Effector memory CD4-positive, alpha-beta T cell (primary cell): Measurements from ENCODE around the gene PYROXD2.

Experiments
- DNase-seq, 3 donors: peaks; one replicate each; pipeline ENCODE4 v3.0.0-alpha.2; 2020
- H3K27ac ChIP-seq: 2 replicates; pipeline ENCODE4 v1.7.0; 2013; ENCODE audit warnings: mild to moderate bottlenecking, low read length, moderate library complexity; ENCODE audit not compliant: insufficient read depth, poor library complexity, severe bottlenecking
- H3K27me3 ChIP-seq: replicated peaks from 2 replicates; pipeline ENCODE4 v1.7.0; 2013; ENCODE audit warnings: mild to moderate bottlenecking, low read length; ENCODE audit not compliant: insufficient read depth, control insufficient read depth, poor library complexity, severe bottlenecking
- H3K36me3 ChIP-seq: 2 replicates; pipeline ENCODE4 v1.7.0; 2013; ENCODE audit warnings: mild to moderate bottlenecking, low read length, moderate library complexity; ENCODE audit not compliant: control insufficient read depth, insufficient read depth
- H3K4me1 ChIP-seq: 2 replicates; pipeline ENCODE4 v1.7.0; 2013; ENCODE audit warnings: low read length, mild to moderate bottlenecking; ENCODE audit not compliant: control insufficient read depth, insufficient read depth, poor library complexity, severe bottlenecking
- H3K4me3 ChIP-seq: 2 replicates; pipeline ENCODE4 v1.7.0; 2013; ENCODE audit warnings: low read length, low read depth, mild to moderate bottlenecking; ENCODE audit not compliant: insufficient read depth, poor library complexity, severe bottlenecking
- H3K9me3 ChIP-seq: 2 replicates; pipeline ENCODE4 v1.7.0; 2013; ENCODE audit warnings: mild to moderate bottlenecking, low read length, moderate library complexity; ENCODE audit not compliant: control insufficient read depth

PYROXD2 gene

GRCh38 chr10:98456043-98456570, 41.1 kb upstream of the PYROXD2 start:
- Histone ChIP-seq H3K27me3 (no peaks in the 10 kb centered on the region), H3K4me1 (no peaks in the 10 kb centered on the region)

GRCh38 chr10:98453729-98454128, 38.7 kb upstream of the PYROXD2 start:
- Histone ChIP-seq H3K4me3 (no peak overlapping the region), H3K27me3 (no peaks in the 10 kb centered on the region), H3K27ac (no peak overlapping the region), H3K4me1 (no peaks in the 10 kb centered on the region), H3K36me3 (no peaks in the 10 kb centered on the region), H3K9me3 (no peaks in the 10 kb centered on the region)
- DNase-seq: no peak

More at GRCh38 chr10:98456043-98456570, 41.1 kb upstream of the PYROXD2 start:
- DNase-seq: no peak
- no peak overlapping the region for H3K27ac ChIP-seq
- H3K9me3 ChIP-seq: no peaks in the 10 kb centered on the region
- no peaks in the 10 kb centered on the region for H3K36me3 ChIP-seq
- H3K4me3 ChIP-seq: no peak overlapping the region

GRCh38 chr10:98450618-98451017, 35.6 kb upstream of the PYROXD2 start:
- no peaks in the 10 kb centered on the region for H3K36me3 ChIP-seq
- H3K9me3 ChIP-seq: no peaks in the 10 kb centered on the region
- no peak for DNase-seq
- no peaks in the 10 kb centered on the region for H3K27me3 ChIP-seq
- H3K4me1 ChIP-seq: peaks cover under 1% of the 10 kb centered on the region
- H3K4me3 ChIP-seq: no peak overlapping the region
- H3K27ac ChIP-seq: no peak overlapping the region

- Histone ChIP-seq H3K4me1 (peaks cover 5% of the 10 kb centered on the region), H3K4me3 (no peak overlapping the region), H3K27me3 (no peaks in the 10 kb centered on the region)
Observed at GRCh38 chr10:98449287-98449686, 34.3 kb upstream of the PYROXD2 start.

GRCh38 chr10:98446661-98447221, 31.8 kb upstream of the PYROXD2 start, which contains the start of gene HPS1:
TSS of gene HPS1 (minus strand) at chr10:98446935. CDS start at chr10:98443240, 3,695 bp downstream.
- Histone ChIP-seq H3K27me3 (no peaks in the 10 kb centered on the region), H3K27ac (peak within 1 kb of the TSS; percentile 77), H3K4me3 (peak within 1 kb of the TSS; percentile 93), H3K36me3 (peaks cover 25% of the 10 kb centered on the region), H3K9me3 (no peaks in the 10 kb centered on the region), H3K4me1 (peaks cover 5% of the 10 kb centered on the region)
- peak; percentile 50 to 64 (median 51) for DNase-seq

More at GRCh38 chr10:98449287-98449686, 34.3 kb upstream of the PYROXD2 start:
- Histone ChIP-seq H3K9me3 (no peaks in the 10 kb centered on the region), H3K36me3 (peaks cover 4% of the 10 kb centered on the region), H3K27ac (no peak overlapping the region)
- no peak for DNase-seq

GRCh38 chr10:98446151-98446660, 31.2 kb upstream of the PYROXD2 start:
- DNase-seq: peak in 1 of 3 donors; percentile 17
- peak overlapping the region; percentile 77 for H3K27ac ChIP-seq
- H3K27me3 ChIP-seq: no peaks in the 10 kb centered on the region
- H3K4me1 ChIP-seq: peaks cover 5% of the 10 kb centered on the region
- no peaks in the 10 kb centered on the region for H3K9me3 ChIP-seq
- peaks cover 29% of the 10 kb centered on the region for H3K36me3 ChIP-seq
- peak overlapping the region; percentile 93 for H3K4me3 ChIP-seq

- no peak overlapping the region for H3K4me3 ChIP-seq
- peak overlapping the region; percentile 77 for H3K27ac ChIP-seq
Observed at GRCh38 chr10:98445200-98445812, 30.3 kb upstream of the PYROXD2 start.

GRCh38 chr10:98444314-98445006, 29.5 kb upstream of the PYROXD2 start:
- Histone ChIP-seq H3K36me3 (peaks cover 39% of the 10 kb centered on the region), H3K27me3 (no peaks in the 10 kb centered on the region), H3K27ac (no peak overlapping the region), H3K4me3 (no peak overlapping the region), H3K4me1 (peaks cover 5% of the 10 kb centered on the region), H3K9me3 (no peaks in the 10 kb centered on the region)
- no peak for DNase-seq

More at GRCh38 chr10:98445200-98445812, 30.3 kb upstream of the PYROXD2 start:
- no peaks in the 10 kb centered on the region for H3K27me3 ChIP-seq
- H3K4me1 ChIP-seq: peaks cover 5% of the 10 kb centered on the region
- no peak for DNase-seq
- peaks cover 33% of the 10 kb centered on the region for H3K36me3 ChIP-seq
- H3K9me3 ChIP-seq: no peaks in the 10 kb centered on the region

GRCh38 chr10:98438715-98439114, 23.7 kb upstream of the PYROXD2 start:
- DNase-seq: no peak
- Histone ChIP-seq H3K36me3 (peaks cover 67% of the 10 kb centered on the region), H3K4me3 (no peak overlapping the region), H3K27ac (no peak overlapping the region), H3K4me1 (no peaks in the 10 kb centered on the region), H3K9me3 (no peaks in the 10 kb centered on the region), H3K27me3 (no peaks in the 10 kb centered on the region)
